K562 treated with DMSO at 1 percent for 4 hours (cell line): ENCODE measurements around the gene GCC2. TPM values are rescaled to one million over a fixed set of nuclear protein-coding genes. Genes with fewer than 3 reads are reported as not detected.

Experiments used
- total RNA-seq: library from RNA; unstranded; fragments of 300-600 nt; gene quantifications from 2 replicates; pipeline ENCODE4 v1.2.3, GENCODE V29; 2022; ENCODE audit not compliant: insufficient read depth

GCC2 gene, protein sequence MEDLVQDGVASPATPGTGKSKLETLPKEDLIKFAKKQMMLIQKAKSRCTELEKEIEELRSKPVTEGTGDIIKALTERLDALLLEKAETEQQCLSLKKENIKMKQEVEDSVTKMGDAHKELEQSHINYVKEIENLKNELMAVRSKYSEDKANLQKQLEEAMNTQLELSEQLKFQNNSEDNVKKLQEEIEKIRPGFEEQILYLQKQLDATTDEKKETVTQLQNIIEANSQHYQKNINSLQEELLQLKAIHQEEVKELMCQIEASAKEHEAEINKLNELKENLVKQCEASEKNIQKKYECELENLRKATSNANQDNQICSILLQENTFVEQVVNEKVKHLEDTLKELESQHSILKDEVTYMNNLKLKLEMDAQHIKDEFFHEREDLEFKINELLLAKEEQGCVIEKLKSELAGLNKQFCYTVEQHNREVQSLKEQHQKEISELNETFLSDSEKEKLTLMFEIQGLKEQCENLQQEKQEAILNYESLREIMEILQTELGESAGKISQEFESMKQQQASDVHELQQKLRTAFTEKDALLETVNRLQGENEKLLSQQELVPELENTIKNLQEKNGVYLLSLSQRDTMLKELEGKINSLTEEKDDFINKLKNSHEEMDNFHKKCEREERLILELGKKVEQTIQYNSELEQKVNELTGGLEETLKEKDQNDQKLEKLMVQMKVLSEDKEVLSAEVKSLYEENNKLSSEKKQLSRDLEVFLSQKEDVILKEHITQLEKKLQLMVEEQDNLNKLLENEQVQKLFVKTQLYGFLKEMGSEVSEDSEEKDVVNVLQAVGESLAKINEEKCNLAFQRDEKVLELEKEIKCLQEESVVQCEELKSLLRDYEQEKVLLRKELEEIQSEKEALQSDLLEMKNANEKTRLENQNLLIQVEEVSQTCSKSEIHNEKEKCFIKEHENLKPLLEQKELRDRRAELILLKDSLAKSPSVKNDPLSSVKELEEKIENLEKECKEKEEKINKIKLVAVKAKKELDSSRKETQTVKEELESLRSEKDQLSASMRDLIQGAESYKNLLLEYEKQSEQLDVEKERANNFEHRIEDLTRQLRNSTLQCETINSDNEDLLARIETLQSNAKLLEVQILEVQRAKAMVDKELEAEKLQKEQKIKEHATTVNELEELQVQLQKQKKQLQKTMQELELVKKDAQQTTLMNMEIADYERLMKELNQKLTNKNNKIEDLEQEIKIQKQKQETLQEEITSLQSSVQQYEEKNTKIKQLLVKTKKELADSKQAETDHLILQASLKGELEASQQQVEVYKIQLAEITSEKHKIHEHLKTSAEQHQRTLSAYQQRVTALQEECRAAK (N-terminal part only)
- total RNA-seq = 12.2 and 15.0 TPM in 2 replicates

GRCh38 chr2:108448678-108449409, at the start of gene GCC2:
GCC2 (plus strand) TSS chr2:108449206; CDS start chr2:108449275, 69 bp downstream.

GRCh38 chr2:108533832-108534583, 85.0 kb downstream of the GCC2 start, which contains the start of gene LIMS1:
LIMS1 (plus strand) TSS chr2:108534470; CDS start chr2:108534563, 93 bp downstream.

Other genes starting within 250 kb of the GCC2 start
- gene SULT1C3, start 209.2 kb upstream of the GCC2 start, total RNA-seq = not detected in 2 replicates
- not detected in 2 replicates for gene SULT1C2, start 160.3 kb upstream of the GCC2 start, total RNA-seq
- not detected in 2 replicates for gene SULT1C4, start 71.3 kb upstream of the GCC2 start, total RNA-seq
- 105 and 112 TPM in 2 replicates for gene LIMS1, start 85.3 kb downstream of the GCC2 start, total RNA-seq